ENCODE results near the gene PXMP4. TPM values are rescaled to one million over a fixed set of nuclear protein-coding genes. Genes with fewer than 3 reads are reported as not detected.
A peak's percentile ranks its signal among the peaks of the same experiment; 100 is the strongest.

PXMP4 gene
- total RNA-seq, 1 donor from 2014 or later: 2.1 TPM

DNA sequence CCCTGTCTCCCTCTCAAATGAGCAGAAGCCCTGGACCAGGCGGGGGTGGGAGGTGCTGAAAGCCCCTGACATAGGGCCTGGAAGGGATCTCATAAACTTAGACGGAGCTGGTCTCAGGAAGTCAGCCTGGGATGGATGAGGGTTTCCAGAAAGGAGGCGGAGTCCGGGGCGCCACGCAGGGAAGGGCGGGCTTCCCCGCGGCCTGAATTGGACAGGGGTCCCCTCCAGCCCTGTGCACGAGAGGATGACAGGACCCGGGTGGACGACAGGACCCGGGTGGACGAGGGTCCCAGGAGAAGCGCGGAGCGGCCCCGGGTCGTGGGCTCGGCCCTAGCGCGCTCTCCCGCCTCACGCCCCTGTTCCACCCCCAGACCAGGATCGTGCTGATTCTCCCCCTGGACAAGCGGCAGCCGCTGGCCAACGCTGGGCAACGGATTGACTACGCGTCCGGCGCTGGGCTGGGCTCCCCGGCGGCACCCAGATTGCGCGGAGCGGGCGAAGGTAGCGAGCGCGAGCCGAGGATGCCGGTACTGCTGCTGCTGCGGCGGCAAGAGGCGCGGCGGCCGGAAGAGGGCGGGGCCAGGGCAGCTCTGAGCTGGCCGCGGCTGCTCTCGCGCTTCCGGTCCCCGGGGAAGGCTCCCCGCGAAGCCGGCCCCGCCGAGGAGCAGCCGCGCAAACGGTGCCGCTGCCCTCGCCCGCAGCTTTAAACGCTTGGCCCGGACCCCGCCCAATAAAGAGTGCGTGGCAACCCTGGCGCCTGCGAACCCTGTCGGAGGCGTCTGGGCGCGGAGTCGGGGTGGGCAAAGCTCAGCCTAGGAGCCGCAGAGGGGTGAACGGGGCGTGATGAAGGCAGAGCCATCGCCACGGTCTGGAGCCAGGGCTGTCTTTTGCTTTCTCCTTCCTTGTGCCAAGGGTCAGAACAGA, 56.7 kb downstream of the PXMP4 start:
- DNase-seq (ENCODE audit: low read depth): no peak
- TF ChIP-seq, protein P1, sequence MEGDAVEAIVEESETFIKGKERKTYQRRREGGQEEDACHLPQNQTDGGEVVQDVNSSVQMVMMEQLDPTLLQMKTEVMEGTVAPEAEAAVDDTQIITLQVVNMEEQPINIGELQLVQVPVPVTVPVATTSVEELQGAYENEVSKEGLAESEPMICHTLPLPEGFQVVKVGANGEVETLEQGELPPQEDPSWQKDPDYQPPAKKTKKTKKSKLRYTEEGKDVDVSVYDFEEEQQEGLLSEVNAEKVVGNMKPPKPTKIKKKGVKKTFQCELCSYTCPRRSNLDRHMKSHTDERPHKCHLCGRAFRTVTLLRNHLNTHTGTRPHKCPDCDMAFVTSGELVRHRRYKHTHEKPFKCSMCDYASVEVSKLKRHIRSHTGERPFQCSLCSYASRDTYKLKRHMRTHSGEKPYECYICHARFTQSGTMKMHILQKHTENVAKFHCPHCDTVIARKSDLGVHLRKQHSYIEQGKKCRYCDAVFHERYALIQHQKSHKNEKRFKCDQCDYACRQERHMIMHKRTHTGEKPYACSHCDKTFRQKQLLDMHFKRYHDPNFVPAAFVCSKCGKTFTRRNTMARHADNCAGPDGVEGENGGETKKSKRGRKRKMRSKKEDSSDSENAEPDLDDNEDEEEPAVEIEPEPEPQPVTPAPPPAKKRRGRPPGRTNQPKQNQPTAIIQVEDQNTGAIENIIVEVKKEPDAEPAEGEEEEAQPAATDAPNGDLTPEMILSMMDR (conservative IDR thresholded peaks at IDR 0.05; ENCODE audit: low read depth, low read length): no peak
- peak overlapping the region; percentile 72 for H3K4me3 ChIP-seq (ENCODE audit: low read depth, low read length)

GRCh38 chr20:33662172-33662571, 57.9 kb downstream of the PXMP4 start, which contains the start of gene C20orf144:
TSS of gene C20orf144 (plus strand) at chr20:33662327. CDS start at chr20:33662346, 19 bp downstream.
- DNase-seq (ENCODE audit: low read depth): no peak
- peak within 1 kb of the TSS; percentile 72 for H3K4me3 ChIP-seq (ENCODE audit: low read depth, low read length)
- TF ChIP-seq, protein P1 (conservative IDR thresholded peaks at IDR 0.05; ENCODE audit: low read depth, low read length): no peak

DNA sequence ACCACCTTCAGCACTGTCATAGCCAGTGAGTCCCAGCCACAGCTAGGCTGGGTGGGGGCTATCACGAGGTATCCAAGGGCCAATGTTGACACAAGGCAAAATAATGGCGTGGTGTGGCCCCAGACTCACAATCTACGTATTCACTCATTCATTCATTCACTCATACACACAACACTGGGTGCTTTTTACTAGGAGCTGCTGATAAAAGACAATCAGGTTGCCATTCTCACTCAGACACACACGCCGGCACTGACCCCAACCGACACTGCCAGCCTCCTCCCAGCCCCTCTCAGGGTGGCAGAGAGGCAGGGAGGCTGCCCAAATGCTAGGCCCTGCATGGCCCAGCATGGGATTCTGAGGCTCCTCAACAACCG, 59.4 kb downstream of the PXMP4 start:
- DNase-seq (ENCODE audit: low read depth): no peak
- H3K4me3 ChIP-seq (ENCODE audit: low read depth, low read length): no peak overlapping the region
- TF ChIP-seq, protein P1 (conservative IDR thresholded peaks at IDR 0.05; ENCODE audit: low read depth, low read length): no peak

- H3K4me3 ChIP-seq (ENCODE audit: low read depth, low read length): no peak overlapping the region
- DNase-seq (ENCODE audit: low read depth): no peak
- TF ChIP-seq, protein P1 (conservative IDR thresholded peaks at IDR 0.05; ENCODE audit: low read depth, low read length): no peak
These were observed 60.0 kb downstream of the PXMP4 start for GRCh38 chr20:33660035-33660684.

- TF ChIP-seq, protein P1 (conservative IDR thresholded peaks at IDR 0.05; ENCODE audit: low read depth, low read length): no peak
- DNase-seq (ENCODE audit: low read depth): no peak
- H3K4me3 ChIP-seq (ENCODE audit: low read depth, low read length): no peak overlapping the region
These were observed 60.6 kb downstream of the PXMP4 start for GRCh38 chr20:33659341-33660034.

DNA sequence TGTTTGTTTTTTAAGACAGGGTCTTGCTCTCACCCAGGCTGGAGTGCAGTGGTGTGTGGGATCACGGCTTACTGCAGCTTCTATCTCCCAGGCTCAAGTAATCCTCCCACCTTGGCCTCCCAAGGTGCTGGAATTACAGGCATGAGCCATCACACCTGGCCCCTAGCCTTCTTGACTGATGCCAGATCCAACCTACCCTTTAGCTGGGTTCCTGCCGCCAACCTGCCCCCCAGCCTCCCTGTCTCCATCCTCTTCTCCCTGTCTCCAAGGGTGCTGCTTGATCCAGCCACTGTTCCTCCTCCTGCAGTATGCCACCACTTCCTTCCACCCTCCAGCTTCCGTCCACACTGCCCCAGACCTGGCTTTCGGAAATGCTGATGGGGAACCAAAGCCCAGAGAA, 61.2 kb downstream of the PXMP4 start:
- no peak overlapping the region for H3K4me3 ChIP-seq (ENCODE audit: low read depth, low read length)
- DNase-seq (ENCODE audit: low read depth): no peak
- TF ChIP-seq, protein P1 (conservative IDR thresholded peaks at IDR 0.05; ENCODE audit: low read depth, low read length): no peak
